RPMI8226 (cell line): ENCODE data around the gene NCR1.
"Not testable (repeated sequence)": the region's sequence is repeated elsewhere in the genome, so short reads cannot be mapped to it uniquely, and the experiment has no call there.

Experiments used
- DNase-seq: peaks from one replicate; pipeline ENCODE4 v3.0.0-alpha.2; 2015

Gene NCR1

DNA sequence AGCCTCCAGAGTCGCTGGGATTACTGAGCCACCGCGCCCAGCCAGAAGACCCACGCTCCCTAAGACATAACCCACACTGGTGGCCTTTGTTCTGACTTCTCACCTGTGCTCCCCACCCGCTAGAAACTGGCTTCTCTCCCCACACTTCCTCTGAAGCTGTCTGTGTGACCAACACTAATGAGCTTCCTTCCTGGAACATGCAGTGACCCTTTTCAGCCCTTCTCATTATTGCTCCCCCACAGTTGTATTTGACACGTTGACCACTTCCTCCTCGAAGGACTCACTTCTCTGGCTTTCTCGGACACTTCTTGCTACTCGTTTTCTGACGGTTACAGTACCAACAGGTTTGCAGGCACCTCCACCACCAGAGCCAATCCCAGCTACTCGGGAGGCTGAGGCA is 10.9 kb downstream of the NCR1 start:
- no peak for DNase-seq

DNA sequence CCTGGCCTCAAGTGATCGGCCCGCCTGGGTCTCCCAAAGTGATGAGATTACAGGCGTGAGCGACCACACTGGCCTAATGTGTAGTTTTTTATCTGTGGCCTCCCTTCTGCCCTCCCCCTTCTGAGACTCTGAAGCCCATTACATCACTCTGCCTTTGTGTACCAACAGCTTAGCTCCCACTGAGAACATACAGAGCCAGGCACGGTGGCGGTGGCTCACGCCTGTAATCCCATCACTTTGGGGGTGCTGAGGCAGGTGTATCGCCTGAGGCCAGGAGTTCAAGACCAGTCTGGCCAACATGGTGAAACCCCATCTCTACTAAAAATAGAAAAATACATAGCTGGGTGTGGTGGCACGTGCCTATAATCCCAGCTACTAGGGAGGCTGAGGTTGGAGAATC is 12.6 kb downstream of the NCR1 start:
- DNase-seq = no peak

DNA sequence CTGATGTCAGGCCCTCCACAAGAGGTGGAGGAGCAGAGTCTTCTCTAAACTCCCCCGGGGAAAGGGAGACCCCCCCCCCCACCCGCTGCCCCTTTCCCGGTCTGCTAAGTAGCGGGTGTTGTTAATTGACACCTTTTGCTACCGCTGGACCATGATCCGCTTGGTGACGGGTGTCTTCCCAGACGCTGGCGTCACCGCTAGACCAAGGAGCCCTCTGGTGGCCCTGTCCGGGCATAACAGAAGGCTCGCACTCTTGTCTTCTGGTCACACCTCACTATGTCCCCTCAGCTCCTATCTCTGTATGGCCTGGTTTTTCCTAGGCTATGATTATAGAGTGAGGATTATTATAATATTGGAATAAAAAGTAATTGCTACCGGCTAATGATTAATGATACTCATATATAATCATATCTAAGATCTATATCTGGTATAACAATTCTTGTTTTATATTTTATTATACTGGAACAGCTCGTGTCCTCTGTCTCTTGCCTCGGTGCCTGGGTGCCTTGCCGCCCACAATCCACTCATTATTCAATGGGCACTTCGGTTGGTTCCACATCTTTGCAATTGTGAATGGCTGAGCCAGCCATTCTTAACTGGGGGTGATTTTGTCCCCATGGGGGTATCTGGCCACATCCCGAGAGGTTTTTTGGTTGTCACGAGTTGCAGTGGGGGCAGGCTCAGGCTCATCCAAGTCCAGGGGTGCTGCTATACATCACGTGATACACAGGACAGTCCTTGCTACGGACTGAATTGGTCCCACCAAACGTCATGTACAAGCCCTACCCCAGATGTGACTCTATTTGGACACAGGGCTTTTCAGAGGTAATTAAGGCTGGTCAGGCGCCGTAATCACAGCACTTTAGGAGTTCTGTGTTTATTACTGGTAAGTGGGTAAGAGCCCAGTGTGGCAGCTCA is 14.0 kb downstream of the NCR1 start:
- DNase-seq = not testable (repeated sequence)

DNA sequence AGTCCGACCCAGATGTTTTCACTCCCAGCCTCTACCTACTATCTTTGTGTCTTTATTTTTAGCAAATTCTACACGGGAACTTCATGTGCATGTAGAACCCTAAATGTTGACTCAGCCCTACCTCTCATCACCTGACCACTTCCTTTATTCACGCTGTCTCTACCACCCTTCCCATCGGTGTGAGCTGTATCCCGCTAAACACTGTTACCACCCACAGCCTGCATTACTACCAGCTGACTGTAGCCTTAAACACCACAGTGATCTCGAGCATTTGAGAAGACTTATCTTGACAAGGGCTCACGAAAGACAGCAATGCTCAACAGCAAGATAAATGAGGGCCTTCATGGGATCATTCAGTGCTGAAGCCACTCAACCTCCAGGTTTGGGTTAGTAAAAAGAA is 15.1 kb downstream of the NCR1 start:
- no peak for DNase-seq

DNA sequence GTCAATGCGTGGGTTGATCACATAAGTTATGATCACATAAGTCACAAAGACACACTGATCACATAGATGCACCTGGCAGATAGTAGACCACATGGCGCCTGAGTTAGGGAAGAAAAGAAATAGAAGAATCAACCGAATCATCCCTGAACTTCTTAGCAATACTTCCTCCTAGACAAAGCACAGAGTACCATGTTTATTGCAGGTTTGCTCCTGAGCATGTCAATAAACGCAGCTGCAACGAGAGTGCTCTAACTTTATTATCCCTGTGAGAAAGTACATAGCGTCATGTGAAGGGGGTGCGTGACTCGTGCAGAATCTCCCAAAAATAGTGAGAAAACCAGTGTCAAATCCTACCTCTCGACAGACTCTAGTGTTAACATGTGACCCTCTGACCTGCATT is 17.3 kb downstream of the NCR1 start:
- DNase-seq = no peak

DNA sequence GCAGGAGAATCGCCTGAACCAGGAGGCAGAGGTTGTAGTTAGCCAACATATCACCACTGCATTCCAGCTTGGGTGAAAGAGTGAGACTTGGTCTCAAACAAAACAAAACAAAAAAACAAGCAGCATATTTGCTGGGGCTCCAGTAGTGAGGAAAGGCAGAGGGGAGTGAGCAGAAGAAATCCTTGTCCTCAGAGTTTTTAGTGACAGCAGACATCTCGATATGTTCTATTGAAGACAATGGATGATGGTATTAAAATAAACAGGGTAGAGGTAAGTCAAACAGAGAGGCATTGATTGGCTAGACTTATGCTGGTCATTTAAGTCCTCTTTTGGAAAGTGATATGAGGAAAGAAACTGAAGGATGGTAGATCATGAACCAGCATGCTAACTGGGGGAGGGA is 22.4 kb downstream of the NCR1 start:
- no peak for DNase-seq

DNA sequence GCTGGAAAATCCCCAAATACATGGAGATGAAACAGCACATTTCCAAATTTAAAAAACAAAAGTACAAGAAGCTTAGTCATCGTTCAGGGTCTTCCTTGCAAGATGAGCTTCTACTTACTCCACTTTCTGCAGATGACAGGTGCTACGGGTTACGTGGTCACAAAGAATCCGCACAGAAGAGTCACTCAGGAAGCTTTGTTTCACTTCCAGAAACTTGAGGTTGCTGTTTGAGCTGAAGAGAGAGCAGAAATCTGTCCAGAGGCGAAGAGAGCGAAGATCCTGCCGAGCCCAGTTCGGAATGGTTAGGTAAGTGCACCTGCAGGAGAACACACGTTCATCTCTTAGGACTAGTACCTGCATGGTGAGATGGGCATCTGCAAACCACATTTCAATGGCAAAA is 32.0 kb downstream of the NCR1 start:
- DNase-seq = peak; percentile 93

DNA sequence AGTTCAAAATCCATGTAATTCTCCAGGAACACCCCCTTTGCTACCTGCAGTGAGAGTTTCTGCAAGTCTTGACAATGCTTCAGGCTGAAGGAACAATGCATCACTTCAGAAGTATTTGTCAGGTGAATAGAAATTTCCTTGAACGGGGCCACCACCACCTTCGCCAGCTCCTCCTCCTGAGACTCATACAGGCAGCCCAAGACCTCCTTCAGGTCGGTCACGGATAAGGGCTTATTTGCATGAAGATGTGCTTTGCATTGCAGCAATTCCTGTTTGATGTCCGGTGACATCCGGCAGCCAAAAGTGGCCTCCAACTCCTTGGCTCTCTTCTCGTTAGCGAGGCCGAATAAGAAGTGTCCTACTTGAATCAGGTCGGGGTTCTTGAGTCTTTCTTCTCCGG is 33.0 kb downstream of the NCR1 start:
- peak; percentile 52 for DNase-seq

DNA sequence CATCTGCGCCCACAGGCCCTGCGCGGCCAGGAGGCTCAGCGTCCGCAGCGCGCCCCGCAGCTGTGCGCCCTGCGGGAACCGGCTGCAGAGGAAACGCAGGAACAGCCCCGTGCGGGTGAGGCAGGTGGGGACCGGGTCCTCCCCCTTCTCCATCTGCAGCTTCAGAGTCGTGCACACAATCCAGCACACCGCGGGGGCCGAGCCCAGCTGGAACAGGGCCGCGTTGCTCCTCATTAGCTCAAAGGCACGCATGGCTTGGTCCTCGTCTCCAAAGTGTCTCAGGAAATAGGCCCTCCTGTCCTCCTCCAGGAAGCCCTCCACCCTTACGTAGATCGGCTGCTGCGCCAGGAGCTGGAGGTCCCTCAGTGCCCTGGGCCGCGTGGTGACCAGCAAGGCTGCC is 33.6 kb downstream of the NCR1 start:
- not testable (repeated sequence) for DNase-seq

DNA sequence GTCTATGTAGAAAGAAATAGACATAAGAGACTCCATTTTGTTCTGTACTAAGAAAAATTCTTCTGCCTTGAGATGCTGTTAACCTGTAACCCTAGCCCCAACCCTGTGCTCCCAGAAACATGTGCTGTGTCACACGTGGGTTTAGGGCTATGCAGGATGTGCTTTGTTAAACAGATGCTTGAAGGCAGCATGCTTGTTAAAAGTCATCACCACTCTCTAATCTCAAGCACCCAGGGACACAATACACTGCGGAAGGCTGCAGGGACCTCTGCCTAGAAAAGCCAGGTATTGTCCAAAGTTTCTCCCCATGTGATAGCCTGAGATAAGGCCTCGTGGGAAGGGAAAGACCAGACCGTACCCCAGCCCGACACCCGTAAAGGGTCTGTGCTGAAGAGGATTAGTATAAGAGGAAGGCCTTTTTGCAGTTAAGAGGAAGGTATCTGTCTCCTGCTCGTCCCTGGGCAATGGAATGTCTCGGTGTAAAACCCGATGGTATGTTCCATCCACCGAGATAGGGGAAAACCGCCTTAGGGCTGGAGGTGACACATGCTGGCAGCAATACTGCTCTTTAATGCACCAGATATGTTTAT is 37.9 kb downstream of the NCR1 start:
- not testable (repeated sequence) for DNase-seq

DNA sequence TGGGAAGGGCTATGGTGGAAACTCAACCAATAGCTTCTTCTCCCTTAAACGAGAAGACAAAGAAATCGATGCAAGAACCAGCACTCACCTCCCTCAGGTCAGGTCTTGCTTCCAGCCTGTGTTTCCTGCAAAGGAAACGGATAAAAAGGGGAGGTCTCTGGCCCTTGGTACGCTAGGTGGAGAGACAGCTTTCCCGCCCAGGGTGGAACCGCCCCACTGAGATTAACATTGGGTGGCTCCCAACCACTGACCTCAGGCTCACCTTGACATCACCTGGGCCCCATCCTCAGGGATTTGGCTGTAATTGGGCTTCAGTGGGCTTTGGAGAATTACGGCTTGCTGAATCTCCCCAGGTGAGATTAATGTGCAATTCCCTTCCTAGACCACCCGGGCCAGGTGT is 41.4 kb downstream of the NCR1 start, which contains the start of gene NLRP7:
Gene NLRP7 (minus strand): TSS at position 150 of the 400 bp plus-strand sequence.
- no peak for DNase-seq

DNA sequence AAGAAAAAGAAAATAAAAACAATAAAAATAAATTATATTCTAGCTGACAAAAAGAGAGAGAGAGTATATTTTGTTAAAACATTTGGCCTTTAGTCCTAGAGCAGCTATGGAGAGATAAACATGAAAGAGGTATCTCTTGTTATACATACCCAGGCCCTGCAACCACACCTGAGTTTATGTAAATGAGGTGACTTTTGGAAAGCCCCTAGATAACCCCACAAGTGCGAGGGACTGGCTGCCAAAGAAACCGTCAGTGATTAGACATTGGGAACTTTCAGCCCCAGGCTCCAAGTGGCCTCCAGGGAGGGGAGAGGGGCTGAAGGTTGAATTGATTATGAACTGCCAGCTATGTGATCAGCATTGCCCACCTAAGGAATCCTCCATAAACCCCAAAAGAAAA is 43.5 kb downstream of the NCR1 start:
- no peak for DNase-seq

DNA sequence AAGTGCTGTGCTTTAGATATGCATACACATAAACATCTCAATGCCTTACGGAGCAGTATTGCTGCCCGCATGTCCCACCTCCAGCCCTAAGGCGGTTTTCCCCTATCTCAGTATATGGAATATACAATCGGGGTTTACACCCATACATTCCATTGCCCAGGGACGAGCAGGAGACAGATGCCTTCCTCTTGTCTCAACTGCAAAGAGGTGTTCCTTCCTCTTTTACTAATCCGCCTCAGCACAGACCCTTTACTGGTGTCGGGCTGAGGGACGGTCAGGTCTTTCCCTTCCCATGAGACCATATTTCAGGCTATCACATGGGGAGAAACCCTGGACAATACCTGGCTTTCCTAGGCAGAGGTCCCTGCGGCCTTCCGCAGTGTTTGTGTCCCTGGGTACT is 44.6 kb downstream of the NCR1 start:
- not testable (repeated sequence) for DNase-seq

DNA sequence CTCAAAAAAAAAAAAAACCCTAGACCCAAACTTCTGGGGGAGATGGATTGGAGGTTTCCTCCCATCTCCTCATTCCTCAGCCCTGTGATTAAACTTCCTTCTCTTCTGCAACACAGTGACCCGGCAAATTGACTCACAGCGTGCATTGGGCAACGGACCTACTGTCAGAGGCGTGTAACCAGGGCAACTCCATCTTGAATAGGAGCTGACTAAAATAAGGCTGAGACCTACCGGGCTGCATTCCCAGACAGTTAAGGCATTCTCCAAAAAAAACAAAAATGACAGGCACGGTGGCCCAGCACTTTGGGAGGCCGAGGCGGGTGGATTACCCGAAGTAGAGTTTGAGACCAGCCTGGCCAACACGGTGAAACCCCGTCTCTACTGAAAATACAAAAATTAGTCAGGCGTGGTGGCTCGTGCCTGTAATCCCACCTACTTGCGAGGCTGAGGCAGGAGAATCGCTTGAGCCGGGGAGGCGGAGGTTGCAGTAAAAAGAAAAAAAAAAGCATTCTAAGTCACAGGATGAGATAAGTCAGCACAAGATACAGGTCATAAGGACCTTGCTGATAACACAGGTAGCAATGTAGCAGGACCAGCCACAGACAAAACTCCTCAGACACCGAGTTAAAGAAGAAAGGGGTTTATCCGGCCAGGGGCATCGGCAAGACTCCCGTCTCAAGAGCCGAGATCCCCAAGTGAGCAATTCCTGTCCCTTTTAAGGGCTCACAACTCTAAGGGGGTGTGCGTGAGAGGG is 46.8 kb downstream of the NCR1 start:
- no peak for DNase-seq

DNA sequence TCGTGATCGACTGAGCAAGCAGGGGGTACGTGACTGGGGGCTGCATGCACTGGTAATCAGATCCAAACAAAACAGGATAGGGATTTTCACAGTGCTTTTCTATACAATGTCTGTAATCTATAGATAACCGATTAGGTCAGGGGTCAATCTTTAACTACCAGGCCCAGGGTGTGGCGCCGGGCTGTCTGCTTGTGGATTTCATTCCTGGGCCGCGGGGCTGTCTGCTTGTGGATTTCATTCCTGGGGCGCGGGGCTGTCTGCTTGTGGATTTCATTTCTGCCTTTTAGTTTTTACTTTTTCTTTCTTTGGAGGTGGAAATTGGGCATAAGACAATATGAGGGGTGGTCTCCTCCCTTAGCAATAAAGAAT is 47.4 kb downstream of the NCR1 start:
- DNase-seq = not testable (repeated sequence)

DNA sequence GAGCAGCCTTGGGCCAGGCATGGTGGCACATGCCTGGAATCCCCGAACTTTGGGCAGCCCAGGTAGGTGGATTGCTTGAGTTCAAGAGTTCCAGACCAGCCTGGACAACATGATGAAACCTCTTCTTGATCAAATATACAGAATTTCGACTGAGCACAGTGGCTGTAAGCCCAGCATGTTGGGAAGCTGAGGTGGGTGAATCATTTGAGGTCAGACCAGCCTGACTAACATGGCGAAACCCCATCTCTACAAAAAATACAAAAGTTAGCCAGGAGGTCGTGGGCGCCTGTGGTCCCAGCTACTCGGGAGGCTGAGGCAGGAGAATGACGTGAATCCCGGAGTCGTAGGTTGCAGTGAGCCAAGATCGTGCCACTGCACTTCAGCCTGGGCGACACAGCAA is 49.4 kb downstream of the NCR1 start:
- no peak for DNase-seq

DNA sequence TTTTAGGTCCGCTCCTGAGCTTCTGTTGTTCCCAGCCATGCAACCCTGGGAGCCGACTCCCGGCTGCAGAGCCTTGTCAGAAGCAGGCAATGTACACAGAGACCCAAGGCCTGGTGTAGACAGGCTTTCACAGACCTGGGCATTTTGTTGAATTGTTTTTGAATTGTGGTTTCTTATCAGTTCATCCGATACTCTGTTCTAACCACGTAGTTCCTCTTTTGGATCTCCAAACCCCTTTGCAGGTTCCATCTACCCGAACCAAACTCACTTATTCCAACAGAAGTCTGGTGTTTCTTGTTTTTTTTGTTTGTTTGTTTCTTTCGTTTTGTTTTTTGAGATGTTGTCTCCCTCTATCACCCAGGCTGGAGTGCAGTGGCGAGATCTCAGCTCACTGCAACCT is 53.9 kb downstream of the NCR1 start:
- DNase-seq = peak; percentile 74
